Measurements from ENCODE around the gene SLC26A9.

DNA sequence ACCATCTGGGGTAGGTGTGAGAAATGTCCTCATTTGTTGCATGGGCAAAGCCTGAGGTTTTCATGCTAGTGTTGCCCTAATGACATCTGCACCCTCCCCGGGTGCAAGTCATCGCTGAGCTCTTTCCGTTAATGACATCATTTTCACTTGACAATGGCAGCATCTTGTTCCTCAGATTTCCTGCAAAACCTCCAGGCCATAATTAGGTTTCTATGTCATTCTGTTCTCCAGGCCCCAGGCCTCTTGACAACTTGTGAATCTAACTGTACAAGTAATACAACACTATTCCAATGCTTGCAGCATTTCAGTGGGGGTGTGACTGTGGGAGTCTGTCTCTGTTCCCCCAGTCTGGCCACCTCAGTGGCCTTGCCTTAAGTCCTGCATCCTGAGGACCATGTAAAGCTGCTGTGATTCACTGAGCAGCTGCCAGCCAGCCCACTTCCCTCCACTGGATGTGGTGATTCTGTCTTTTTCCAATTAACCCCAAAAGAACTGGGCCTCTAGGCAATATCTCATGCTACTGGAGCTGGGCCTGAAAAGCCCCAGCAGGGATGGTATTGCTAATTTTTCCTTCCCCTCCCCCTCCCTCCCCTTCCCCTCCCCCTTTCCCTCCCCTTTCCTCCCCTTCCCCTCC, 37.1 kb upstream of the SLC26A9 start:
- TF ChIP-seq EZH2phosphoT487 (IDR thresholded peaks at IDR 0.05; ENCODE audit: borderline replicate concordance, low read length) (no peak), EZH2 (IDR thresholded peaks at IDR 0.05; ENCODE audit: low read length, unreplicated experiment) (no peak)
- TF ChIP-seq, protein P1, sequence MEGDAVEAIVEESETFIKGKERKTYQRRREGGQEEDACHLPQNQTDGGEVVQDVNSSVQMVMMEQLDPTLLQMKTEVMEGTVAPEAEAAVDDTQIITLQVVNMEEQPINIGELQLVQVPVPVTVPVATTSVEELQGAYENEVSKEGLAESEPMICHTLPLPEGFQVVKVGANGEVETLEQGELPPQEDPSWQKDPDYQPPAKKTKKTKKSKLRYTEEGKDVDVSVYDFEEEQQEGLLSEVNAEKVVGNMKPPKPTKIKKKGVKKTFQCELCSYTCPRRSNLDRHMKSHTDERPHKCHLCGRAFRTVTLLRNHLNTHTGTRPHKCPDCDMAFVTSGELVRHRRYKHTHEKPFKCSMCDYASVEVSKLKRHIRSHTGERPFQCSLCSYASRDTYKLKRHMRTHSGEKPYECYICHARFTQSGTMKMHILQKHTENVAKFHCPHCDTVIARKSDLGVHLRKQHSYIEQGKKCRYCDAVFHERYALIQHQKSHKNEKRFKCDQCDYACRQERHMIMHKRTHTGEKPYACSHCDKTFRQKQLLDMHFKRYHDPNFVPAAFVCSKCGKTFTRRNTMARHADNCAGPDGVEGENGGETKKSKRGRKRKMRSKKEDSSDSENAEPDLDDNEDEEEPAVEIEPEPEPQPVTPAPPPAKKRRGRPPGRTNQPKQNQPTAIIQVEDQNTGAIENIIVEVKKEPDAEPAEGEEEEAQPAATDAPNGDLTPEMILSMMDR (conservative IDR thresholded peaks at IDR 0.05; ENCODE audit: low read depth, low read length) = no peak
